GM23248 (cell line): ENCODE measurements around the gene TYRP1.

ENCODE experiments used
- EZH2 ChIP-seq: fragments of 200-600 bp; sonication (generic); IDR thresholded peaks from 2 replicates; pipeline ENCODE4 v1.6.1; 2018; ENCODE audit warnings: antibody characterized with exemption, mild to moderate bottlenecking; ENCODE audit not compliant: insufficient read depth, poor library complexity, severe bottlenecking
- EZH2phosphoT487 ChIP-seq: fragments of 200-600 bp; sonication (generic); IDR thresholded peaks from 2 replicates; pipeline ENCODE4 v1.6.1; 2018; ENCODE audit warnings: antibody characterized with exemption, moderate library complexity, mild to moderate bottlenecking, low read depth; ENCODE audit not compliant: insufficient read depth

DNA sequence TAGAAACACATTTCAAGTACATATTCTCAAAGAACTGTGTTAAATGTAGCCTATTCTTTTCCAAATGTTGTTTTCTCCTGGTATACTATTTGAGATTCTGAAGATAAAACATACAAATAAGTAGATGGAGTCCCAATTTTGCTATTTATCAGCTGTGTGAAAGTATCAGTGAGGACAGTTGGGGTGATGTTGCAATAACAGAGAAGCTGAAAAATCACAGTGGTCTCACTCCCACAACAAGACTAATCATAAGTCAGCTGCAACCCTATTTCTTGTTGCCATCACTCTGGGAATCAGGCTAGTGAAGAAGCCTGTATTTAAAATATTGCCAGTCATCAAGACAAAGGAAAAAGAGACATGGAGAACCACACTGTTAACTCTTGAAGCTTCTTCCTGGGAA lies 55.8 kb downstream of the TYRP1 start:
- TF ChIP-seq EZH2 (no peak), EZH2phosphoT487 (no peak)
